B cell (primary cell): ENCODE data around the gene ITGAV.

Experiments
- CTCF ChIP-seq: fragments of 200-600 bp; IDR thresholded peaks from one replicate; pipeline ENCODE4 v1.8.0; 2022; ENCODE audit warnings: antibody characterized with exemption, mild to moderate bottlenecking
- EZH2 ChIP-seq: IDR thresholded peaks from 2 replicates; pipeline ENCODE4 v1.6.1; 2012; ENCODE audit warnings: borderline replicate concordance, low read depth, mild to moderate bottlenecking, moderate library complexity, low read length; ENCODE audit not compliant: insufficient read depth, poor library complexity, severe bottlenecking

DNA sequence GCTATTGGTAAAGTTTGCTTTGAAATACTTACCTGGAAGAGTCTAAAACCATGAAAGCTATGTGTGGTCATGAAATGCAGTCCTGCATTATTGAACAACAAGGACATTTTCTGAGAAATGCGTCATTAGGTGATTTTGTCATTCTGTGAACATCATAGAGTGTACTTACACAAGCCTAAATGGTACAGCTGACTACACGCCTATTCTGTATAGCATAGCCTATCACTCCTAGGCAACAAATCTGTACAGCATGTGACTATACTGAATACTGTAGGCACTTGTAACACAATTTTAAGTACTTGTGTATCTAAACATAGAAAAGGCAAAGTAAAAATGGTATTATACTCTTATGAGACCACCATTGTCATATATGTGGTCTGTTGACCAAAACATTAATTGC is 112.2 kb downstream of the ITGAV start:
- no peak for TF ChIP-seq CTCF
- no peak for TF ChIP-seq EZH2
